ENCODE results near the gene PRTG.
"Not testable (repeated sequence)": the region's sequence is repeated elsewhere in the genome, so short reads cannot be mapped to it uniquely, and the experiment has no call there.

Gene PRTG, protein sequence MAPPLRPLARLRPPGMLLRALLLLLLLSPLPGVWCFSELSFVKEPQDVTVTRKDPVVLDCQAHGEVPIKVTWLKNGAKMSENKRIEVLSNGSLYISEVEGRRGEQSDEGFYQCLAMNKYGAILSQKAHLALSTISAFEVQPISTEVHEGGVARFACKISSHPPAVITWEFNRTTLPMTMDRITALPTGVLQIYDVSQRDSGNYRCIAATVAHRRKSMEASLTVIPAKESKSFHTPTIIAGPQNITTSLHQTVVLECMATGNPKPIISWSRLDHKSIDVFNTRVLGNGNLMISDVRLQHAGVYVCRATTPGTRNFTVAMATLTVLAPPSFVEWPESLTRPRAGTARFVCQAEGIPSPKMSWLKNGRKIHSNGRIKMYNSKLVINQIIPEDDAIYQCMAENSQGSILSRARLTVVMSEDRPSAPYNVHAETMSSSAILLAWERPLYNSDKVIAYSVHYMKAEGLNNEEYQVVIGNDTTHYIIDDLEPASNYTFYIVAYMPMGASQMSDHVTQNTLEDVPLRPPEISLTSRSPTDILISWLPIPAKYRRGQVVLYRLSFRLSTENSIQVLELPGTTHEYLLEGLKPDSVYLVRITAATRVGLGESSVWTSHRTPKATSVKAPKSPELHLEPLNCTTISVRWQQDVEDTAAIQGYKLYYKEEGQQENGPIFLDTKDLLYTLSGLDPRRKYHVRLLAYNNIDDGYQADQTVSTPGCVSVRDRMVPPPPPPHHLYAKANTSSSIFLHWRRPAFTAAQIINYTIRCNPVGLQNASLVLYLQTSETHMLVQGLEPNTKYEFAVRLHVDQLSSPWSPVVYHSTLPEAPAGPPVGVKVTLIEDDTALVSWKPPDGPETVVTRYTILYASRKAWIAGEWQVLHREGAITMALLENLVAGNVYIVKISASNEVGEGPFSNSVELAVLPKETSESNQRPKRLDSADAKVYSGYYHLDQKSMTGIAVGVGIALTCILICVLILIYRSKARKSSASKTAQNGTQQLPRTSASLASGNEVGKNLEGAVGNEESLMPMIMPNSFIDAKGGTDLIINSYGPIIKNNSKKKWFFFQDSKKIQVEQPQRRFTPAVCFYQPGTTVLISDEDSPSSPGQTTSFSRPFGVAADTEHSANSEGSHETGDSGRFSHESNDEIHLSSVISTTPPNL

DNA sequence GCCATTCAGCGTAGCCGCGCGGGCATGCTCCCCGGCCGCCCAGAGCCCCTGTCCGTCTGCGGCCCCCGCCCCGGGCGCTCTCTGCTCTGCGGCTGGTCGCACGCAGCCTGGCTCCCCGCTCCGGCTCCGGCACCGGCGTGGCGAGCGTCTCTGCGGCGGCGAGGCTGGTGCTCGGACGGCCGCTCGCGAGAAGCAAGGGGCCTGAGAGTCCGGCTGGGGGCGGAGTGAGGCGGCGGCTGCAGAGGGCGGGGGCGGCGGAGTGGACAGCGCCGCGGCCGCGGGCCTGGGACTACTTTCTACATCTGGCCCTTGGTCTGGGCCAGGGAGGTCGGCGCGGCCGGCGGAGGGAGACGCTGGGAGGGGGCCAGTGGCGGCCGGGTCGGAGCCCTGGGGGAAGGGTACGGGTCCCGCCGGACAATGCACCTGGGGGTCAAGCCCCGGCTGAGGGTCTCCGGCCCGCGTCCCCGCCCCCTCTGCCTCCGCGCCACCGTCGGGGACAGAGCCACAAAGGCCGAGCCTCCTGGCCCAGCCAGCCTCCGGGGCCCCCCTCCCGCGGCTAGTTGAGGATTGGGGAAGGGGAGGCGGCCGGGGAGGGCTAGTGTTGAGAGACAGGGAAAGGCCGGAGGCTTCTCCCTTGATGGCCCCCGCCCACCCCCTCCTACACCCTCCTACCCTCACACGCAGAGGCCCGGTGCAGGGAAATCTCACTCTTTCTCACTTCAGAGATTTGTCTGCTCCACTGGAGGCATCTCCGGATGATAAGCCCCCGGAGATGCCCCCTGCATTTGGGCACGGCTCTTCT lies at the start of gene PRTG:
Gene PRTG, minus strand, starts transcription at position 226 of the 802 bp plus-strand sequence. Its CDS starts 221 bp downstream, at position 5.
- DNase-seq = peak in 1 of 2 experiments; percentile 41

DNA sequence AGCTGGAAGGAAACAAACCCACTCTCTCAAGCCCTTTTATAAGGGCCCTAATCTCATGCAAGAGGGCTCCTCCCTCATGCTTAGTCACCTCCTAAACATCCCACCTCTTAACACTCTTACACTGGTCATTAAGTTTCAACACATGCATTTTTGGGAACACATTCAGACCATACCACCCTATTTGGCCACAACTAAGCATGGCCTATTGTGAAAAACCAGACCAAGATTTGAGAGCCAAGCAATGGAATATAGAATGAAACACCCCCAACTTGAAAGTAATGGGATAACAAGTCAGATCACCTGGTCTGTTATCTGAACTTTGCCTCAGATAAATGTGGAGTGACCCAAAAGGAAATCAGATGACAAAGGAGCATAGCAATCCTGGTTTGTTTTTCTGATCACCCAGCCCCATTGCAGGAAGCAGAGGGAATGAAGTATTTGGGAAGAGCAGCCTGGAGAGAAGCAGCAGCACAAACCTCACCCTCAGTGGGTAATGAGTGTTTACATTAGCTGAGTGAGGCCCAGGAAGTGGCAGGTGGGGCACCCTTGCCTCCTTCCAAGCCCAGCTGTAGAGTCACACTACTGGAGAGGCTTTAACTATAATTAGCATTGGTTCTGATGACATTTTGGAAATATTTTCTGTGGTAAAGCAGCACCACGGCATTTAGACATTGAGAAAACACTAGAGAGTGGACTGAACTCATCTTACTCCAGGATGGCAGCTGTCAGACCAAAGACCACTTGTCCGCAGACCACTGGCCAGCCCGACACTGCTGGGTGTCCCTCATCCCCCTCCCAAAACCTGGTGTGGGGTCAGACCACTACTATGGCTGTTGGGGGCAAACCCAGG lies 48.8 kb upstream of the PRTG start:
- DNase-seq = no peak

DNA sequence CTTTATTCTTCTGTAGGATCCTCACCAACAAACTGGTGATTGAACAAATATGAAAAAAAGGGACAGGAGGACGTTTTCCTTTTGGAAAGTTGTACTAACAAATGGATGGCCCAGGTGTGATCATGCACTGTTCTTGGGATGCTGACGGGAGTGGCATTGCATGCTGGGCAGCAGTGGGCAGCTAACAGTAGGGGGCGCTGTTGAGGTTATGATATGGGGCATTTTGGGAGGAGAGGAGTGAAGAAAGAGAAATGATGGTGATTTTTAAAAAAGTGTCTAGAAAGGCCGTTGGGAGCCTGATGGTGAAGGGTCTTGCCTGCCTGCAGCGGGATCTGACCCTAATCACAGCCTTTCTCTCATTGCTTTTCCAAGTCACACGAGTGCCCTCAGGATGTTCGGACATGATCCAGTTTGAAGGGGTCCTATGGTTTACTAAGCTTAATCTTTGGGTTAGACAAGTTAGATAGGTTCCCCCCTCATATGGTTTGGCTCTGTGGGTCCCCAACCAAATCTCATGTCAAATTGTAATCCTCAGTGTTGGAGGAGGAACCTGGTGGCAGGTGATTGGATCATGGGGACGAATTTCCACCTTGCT lies 46.2 kb upstream of the PRTG start:
- peak in 1 of 2 experiments; percentile 24 for DNase-seq

DNA sequence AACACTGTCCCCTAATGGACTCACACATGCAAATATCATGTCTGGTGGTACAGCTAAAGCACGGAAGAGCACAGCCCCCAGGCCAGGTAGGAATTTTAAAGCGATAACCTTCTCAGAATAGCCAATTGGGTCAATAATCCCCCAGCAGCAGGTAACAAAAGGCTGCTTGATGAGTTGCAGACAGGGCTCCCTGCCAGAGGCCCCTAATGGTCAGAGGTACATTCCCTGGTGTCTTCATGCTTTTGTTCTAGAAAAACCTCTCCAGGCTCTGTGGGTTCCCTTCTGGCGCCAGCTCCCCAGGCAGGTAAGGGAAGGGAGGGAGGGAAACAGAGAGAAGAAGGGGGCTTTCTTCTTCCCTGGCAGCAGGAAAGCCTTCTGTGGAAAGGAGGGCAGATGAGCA lies 43.4 kb upstream of the PRTG start:
- no peak for DNase-seq

DNA sequence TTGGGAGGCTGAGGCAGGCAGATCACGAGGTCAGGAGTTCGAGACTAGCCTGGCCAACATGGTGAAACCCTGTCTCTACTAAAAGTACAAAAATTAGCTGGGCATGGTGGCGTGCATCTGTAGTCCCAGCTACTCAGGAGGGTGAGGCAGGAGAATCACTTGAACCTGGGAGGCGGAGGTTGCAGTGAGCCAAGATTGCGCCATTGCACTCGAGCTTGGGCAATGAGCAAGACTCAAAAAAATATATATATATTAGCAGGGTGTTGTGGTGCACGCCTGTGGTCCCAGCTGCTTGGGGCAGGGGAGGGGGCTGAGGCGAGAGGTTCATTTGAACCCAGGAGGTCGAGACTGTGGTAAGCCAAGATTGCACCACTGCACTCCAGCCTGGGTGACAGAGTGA lies 42.6 kb upstream of the PRTG start:
- DNase-seq = not testable (repeated sequence)

DNA sequence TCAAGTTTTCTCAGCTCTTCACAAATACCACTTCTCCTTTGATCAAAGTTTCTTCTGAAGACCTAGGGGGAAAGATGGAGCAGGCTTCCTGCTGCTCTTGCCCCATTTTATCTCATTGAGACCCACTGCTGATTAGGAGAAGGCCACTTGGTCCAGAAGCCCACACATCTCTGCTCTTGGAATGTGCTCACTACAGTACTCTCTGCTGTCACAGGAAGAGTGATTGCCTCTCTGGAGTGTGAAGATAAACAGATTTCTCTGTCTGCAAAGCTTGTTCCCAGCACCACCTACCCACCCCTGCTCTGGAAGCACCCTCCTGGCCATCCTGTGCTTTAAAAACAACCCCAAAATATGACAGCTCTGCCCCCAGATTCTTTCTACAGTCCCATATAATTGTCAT lies 41.3 kb upstream of the PRTG start:
- no peak for DNase-seq

DNA sequence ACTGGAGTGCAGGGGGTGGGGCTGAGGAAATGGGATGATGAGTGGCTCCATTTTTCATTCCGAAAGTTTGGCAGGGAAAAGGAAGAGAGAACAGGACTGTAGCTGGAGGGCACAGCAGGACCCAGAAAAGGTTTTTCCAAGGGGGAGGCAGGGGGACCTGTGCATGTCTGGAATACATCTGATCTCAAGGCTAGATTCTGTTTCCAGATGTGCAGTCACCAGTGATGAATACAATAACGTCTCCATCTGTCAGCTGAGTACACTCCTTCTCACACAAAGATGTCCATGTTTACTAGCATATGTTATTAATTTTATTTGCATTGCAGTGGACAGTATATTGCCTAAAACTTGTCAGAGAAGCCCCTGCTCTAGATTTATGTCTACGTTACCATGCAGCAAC lies 39.9 kb upstream of the PRTG start:
- DNase-seq = no peak

DNA sequence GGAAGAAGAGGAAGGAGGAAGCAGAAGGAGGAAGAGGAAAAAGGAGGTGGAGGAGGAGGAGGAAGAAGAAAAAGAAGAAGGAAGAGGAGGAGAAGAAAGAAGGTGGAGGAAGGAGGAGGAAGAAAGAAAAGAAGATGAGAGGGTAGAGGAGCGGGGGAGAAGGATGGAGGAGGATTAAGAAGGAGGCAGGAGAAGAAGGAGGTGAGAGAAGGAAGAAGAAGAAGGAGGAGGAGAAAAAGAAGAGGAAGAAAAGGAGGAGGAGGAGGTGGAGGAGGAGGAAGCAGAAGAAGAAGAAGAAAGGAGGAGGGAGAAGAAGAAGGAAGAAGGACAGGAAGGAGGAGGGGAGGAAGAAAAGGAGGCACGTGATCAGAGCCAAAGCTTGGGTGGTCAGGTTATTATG lies 37.3 kb upstream of the PRTG start:
- no peak for DNase-seq

DNA sequence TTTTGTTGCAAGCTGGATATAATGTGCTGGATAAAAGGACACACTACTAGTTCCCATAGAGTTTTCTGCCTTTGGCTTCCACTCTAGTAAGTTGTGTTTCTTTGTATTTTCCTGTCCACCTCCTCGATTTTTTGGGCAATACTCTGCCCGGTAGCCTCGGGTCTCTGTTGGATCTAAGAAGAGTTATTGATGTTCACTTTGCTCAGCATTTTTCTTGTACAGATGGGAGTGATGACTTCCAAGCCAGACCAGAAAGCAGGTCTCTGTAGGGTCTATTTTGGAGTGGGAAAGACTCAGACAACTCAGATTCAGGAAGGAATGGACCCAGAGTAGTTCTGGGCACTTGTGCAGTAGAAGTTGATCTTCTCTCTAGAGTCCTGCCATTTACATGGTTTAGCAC lies 36.0 kb upstream of the PRTG start:
- DNase-seq = no peak

DNA sequence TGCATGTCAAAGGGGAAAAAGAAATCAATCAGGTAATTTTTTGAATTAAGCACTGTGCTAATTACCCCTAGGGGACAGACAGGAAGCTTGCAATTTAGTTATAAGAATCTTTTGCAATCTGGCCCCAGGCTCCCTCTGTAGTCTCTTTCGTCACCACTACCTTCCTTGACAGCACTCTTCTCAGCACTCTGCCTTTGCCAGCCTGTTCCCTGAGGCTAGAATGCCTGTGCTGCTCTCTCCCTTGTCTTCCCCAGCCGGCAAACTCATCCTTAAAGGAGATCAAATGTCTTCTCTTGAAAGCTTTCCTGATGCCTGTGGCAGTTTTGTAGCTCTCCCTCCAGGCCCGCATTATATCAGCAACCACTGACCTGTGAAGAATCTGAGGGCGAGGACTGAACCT lies 32.4 kb upstream of the PRTG start:
- DNase-seq = no peak

DNA sequence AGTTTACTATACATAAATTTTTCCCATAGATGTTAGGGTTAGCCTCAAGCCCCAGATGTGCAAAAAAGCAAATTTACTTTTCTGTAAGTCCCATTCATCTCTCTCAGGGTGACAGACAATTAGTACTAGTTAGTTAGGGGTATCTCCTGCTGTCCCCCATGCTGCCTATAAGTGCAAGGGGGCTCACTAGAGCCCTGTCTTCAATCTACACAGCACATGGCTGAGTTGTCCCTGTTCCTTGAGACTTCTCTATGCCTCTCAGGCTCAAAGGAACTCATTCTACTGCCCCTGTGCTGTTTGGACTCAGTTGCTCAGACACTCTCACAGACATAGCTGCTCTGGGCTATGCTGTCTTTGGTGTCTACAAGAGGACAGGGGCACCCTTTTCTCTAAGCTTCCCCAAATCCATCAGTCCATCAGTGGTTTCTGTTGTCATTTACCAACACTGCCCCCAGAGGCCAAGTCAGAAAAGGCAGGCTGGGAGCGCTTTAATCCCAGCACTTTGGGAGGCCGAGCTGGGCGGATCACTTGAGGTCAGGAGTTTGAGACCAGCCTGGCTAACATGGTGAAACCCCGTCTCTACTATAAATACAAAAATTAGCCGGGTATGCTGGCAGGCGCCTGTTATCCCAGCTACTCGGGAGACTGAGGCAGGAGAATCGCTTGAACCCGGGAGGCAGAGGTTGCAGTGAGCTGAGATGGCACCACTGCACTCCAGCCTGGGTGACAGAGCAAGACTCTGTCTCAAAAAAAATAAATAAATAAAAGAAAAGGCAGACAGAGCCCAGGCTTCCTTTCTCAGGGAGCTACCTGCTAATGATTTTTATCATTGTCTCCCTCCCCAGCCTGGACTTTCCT lies 31.4 kb upstream of the PRTG start:
- peak in 1 of 2 experiments; percentile 24 for DNase-seq

DNA sequence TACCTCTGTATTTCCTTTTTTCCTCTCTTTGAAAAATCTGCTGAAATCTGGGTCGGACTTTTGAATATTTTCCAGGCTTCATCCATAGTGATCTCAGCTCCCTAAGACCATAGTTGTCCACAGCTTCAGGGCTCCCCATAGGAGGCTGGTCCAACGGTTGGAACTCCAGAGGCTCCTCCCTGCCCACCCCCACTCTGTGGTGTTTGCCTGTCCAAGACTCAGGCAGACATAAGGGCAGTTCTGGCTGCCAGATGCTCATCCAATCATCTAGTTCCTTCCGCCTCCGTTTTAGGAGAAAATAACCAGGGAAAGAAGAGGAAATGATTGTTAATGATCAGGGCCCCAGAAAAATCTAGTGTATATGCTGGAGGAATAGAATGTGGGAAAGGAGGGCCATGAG lies 27.9 kb upstream of the PRTG start:
- DNase-seq = no peak

DNA sequence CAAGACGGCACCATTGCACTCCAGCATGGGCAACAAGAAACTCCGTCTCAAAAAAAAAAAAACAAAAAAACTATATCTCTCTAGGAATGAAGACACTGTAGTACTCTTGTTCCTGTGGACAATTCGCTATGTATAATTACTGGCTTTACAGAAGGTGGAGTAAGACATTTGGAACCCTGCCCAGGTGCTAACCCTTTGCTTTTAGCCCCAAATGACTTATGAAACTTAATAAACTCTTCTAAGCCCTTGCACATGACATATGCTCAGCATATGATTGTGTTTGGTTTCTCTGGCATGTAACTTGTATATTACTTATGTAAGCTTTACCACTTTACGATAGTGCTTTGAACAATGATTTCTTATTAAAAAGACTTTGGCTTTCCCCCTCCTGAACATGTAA lies 27.3 kb upstream of the PRTG start:
- no peak for DNase-seq

DNA sequence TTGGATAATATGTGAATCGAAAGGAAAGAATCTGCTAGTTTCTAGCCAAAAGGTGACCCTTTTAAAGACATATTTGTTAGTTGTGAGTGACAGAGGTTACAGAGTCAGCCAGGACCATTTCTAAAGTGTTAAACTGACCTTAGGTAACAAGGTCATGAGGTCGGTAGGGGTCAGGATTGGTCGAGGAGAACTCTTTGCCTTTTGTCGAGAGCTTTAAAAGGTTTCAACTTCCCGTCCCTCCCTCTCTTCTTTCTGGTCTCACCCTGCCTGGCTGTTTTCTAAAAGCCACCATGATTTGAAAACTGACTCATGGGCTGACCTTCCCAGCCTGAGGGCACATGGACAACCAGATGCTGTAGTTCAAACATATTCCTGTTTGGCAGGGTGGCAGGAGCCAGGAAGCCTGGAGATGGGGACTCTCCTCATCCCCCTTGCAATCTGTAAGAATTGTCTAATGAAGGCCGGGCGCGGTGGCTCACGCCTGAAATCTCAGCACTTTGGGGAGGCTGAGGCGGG lies 25.8 kb upstream of the PRTG start:
- no peak for DNase-seq

DNA sequence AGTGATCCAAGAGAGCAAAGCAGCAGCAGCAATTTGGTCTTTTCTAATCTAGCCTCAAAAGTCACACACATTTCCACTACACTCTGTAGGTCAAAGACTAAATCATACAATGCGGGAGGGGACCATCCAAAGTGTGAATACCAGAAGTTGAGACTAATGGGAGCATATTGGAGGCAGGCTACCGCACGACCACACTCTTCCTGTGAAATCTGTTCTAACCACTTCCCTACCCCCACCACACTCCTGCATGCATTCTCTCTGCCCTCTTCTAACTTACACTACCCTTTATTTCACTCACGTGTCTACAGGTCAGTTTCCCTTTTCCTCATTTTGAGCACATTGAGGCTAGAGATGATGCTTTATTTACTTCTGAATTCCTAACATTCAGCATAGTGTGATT lies 23.7 kb upstream of the PRTG start:
- DNase-seq = no peak

DNA sequence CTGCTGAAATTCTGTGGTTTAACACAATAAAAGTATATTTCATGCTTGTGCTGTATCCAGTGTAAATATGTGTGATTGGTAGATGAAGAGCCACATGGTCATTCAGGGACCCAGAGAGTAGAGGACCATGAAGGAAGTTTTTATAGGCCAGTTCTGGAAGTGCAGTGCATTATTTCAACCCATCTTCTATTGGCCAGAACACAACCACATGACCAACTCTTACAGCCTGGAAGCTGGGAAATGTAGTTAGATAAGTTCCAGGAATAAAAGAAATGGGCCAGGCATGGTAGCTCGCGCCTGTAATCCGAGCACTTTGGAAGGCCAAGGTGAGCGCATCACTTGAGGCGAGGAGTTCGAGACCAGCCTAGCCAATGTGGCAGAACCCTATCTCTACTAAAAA lies 21.4 kb upstream of the PRTG start:
- no peak for DNase-seq

DNA sequence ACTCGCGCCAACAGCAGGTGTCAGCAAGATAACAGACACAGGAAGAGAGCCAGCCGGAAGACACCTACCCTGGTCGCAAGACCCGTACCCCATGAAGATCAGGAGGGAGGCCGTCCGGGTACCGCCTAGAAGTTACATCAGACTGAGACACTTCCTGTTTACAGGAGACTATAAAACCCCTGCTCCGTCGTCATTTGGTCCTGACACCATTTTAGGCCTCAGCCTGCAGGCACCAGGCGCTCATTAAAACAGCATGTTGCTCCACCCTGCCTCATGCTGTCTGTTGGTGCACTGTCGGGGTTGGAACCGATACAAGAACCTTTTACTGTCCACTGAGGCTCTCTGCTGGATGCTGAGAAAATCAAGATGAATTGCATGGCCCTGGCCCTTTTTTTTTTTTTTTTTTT lies 15.6 kb upstream of the PRTG start:
- DNase-seq = no peak

DNA sequence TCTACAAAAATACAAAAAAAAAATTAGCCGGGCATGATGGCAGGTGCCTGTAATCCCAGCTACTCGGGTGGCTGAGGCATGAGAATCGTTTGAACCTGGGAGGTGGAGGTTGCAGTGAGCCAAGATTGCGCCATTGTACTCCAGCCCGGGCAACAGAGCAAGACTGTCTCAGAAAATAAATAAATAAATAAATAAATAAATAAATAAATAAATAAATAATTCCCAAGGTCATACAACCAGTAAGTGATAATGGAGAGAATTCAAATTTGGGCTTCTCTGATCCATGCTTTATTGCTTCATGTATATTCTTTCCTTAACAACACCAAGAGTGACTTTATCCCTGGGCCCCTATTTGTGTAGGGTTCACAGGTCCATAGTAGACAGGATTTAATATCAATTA lies 10.5 kb upstream of the PRTG start:
- not testable (repeated sequence) for DNase-seq

DNA sequence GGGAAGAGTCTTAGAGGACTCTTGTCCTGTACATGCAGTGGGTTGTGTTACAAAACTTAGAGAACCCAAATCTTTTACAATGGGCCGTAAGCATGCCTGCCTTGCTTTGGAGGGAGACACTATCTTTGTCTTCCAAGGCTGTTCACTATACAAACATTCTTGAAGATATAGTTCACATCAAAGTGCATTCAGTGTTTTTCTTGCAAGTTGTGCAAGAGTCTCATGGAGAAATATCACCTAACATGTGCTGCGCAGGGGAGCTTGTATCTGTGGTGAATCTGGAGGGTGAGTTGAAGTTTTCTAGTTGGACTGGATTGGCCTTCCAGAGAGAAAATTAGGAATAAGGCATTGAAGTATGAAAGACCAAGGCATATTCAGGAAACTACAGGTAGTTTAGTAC lies 7.8 kb upstream of the PRTG start:
- no peak for DNase-seq

All from NCI-H526 (cell line).